Endothelial cell of umbilical vein (primary cell): Measurements from ENCODE around the gene PAX5. TPM values are rescaled to one million over a fixed set of nuclear protein-coding genes. Genes with fewer than 3 reads are reported as not detected.

Source experiments
- BruUV-seq: library from RNA; stranded (reverse); fragments of 400-500 nt; replicated peaks from 2 replicates; lab custom pipeline; 2021; lab: Mats Ljungman, UMichigan
- CTCF ChIA-PET: fragments of 300-600, 350-600 bp; sonication (Branson Sonifier 250); formaldehyde crosslinking; loops from one replicate; lab custom pipeline; 2021; ENCODE audit warnings: antibody characterized with exemption, inconsistent platforms; lab: Charles Lee
- POLR2A ChIA-PET: fragments of 300-600, 350-600 bp; sonication (Branson Sonifier 250); formaldehyde crosslinking; loops from one replicate; lab custom pipeline; 2021; ENCODE audit warnings: antibody characterized with exemption, inconsistent platforms; lab: Charles Lee
- DNase-seq: peaks from one replicate; pipeline ENCODE4 v3.0.0-alpha.2; 2011; ENCODE audit warnings: low read depth, low spot score
- FAIRE-seq: peaks from 2 replicates; lab custom pipeline; 2011; peaks lifted over from hg19 to GRCh38; lab: Jason Lieb, UNC
- H2AFZ ChIP-seq: 2 replicates; pipeline ENCODE4 v1.6.0; 2012; ENCODE audit warnings: low read depth, low read length, control low read depth, inconsistent platforms
- H3K27ac ChIP-seq: 2 replicates; pipeline ENCODE4 v1.5.1; 2011; ENCODE audit warnings: low read depth, mild to moderate bottlenecking, control low read depth, low read length, moderate library complexity; ENCODE audit not compliant: insufficient read depth
- H3K27me3 ChIP-seq, 2 experiments: 2 replicates each; pipeline versions ENCODE4 v1.6.0 to v1.6.1; 2011; ENCODE audit warnings: low read length in 2 of 2, mixed read lengths in 1 of 2; ENCODE audit not compliant: control insufficient read depth in 2 of 2, insufficient read depth in 2 of 2
- H3K36me3 ChIP-seq, 2 experiments: 2 replicates in 1 of 2; 3 replicates in 1 of 2; pipeline ENCODE4 v1.5.1; 2011; ENCODE audit warnings: low read length in 2 of 2, mild to moderate bottlenecking in 1 of 2, moderate library complexity in 1 of 2; ENCODE audit not compliant: control insufficient read depth in 2 of 2, insufficient read depth in 2 of 2; ENCODE audit errors: extremely low read depth in 1 of 2
- H3K4me1 ChIP-seq: 3 replicates; pipeline ENCODE4 v1.5.1; 2011; ENCODE audit warnings: mild to moderate bottlenecking, low read length; ENCODE audit not compliant: control insufficient read depth, insufficient read depth; ENCODE audit errors: extremely low read depth
- H3K4me2 ChIP-seq: 2 replicates; pipeline ENCODE4 v1.6.1; 2011; ENCODE audit warnings: low read length, control low read depth, mixed read lengths; ENCODE audit not compliant: insufficient read depth
- H3K4me3 ChIP-seq, 3 experiments: fragments of 200-600 bp in 1 of 3; sonication (generic), shearing (Covaris generic) in 1 of 3; replicated peaks in 1 of 3; 2 replicates each; pipeline ENCODE4 v1.5.1; 2011 to 2016; ENCODE audit warnings: control low read depth in 3 of 3, low read length in 3 of 3, mild to moderate bottlenecking in 2 of 3, inconsistent platforms in 1 of 3, low read depth in 1 of 3, moderate library complexity in 1 of 3; ENCODE audit not compliant: insufficient read depth in 1 of 3
- H3K79me2 ChIP-seq: 2 replicates; pipeline ENCODE4 v1.6.0; 2012; ENCODE audit warnings: low read length, inconsistent platforms; ENCODE audit not compliant: control insufficient read depth, insufficient read depth
- H3K9ac ChIP-seq: replicated peaks from 2 replicates; pipeline ENCODE3; 2011; ENCODE audit warnings: low read length, control low read depth; ENCODE audit not compliant: insufficient read depth; ENCODE audit errors: extremely low read depth
- H3K9me1 ChIP-seq: replicated peaks from 3 replicates; pipeline ENCODE4 v1.6.0; 2011; ENCODE audit warnings: mild to moderate bottlenecking, low read length; ENCODE audit not compliant: control insufficient read depth, insufficient read depth; ENCODE audit errors: extremely low read depth
- H3K9me3 ChIP-seq: replicated peaks from 2 replicates; pipeline ENCODE4 v1.5.1; 2012; ENCODE audit warnings: low read length, inconsistent platforms; ENCODE audit not compliant: control insufficient read depth, insufficient read depth
- H4K20me1 ChIP-seq: replicated peaks from 2 replicates; pipeline ENCODE3; 2011; ENCODE audit warnings: mild to moderate bottlenecking, low read length; ENCODE audit not compliant: control insufficient read depth, insufficient read depth; ENCODE audit errors: extremely low read depth
- EZH2 ChIP-seq: IDR thresholded peaks from 2 replicates; pipeline ENCODE4 v1.6.1; 2012; ENCODE audit warnings: borderline replicate concordance, low read depth, mild to moderate bottlenecking, moderate library complexity, low read length, inconsistent platforms; ENCODE audit not compliant: severe bottlenecking
- FOS ChIP-seq: IDR thresholded peaks from 2 replicates; pipeline ENCODE4 v1.6.1; 2011; ENCODE audit warnings: mild to moderate bottlenecking, low read length, moderate library complexity, borderline replicate concordance; ENCODE audit not compliant: insufficient read depth
- GATA2 ChIP-seq: IDR thresholded peaks from 2 replicates; pipeline ENCODE4 v1.7.0; 2011; ENCODE audit warnings: low read depth, mild to moderate bottlenecking, moderate library complexity, mixed read lengths, low read length; ENCODE audit not compliant: insufficient read length, insufficient read depth
- MYC ChIP-seq: IDR thresholded peaks from one replicate; pipeline ENCODE4 v1.6.1; 2011; ENCODE audit warnings: mild to moderate bottlenecking, low read depth, low read length
- POLR2A ChIP-seq: IDR thresholded peaks from 2 replicates; pipeline ENCODE4 v1.6.1; 2012; ENCODE audit warnings: low read depth, mild to moderate bottlenecking, control low read depth, low read length
- POLR2AphosphoS5 ChIP-seq: IDR thresholded peaks from 2 replicates; pipeline ENCODE4 v1.6.1; 2012; ENCODE audit warnings: low read depth, mild to moderate bottlenecking, control low read depth, low read length, moderate library complexity; ENCODE audit not compliant: insufficient read depth
- dilution Hi-C: fragments of 300-500 bp; cut with MboI; formaldehyde crosslinking; loops from one replicate; pipeline ENCODE4 v1.15.0; 2019; ENCODE audit warnings: low sequenced_read_pairs; ENCODE audit not compliant: extremely low pct_ligation_motif_present
- intact Hi-C: fragments of 100-400 bp; cut with micrococcal nuclease; formaldehyde crosslinking; loops from one replicate; pipeline ENCODE4 v1.10.0; 2022
- polyA plus RNA-seq, 4 experiments: library from polyadenylated mRNA; depleted of rRNA in 3 of 4; stranded (reverse) in 3 of 4; unstranded in 1 of 4; fragments of >200 nt; gene quantifications; 2 replicates each; pipeline versions ENCODE4 v1.2.1 to v1.2.3, GENCODE V29; 2011 to 2012; ENCODE audit warnings: missing spikeins in 1 of 4
- total RNA-seq: library from RNA; stranded (reverse); gene quantifications from 2 replicates; pipeline ENCODE4 v1.2.3, GENCODE V29; 2021
- TF ChIP-seq, protein P1 (sequence below), 2 donors: IDR thresholded peaks; 1 replicate in 1 of 2; 2 replicates in 1 of 2; pipeline ENCODE4 v1.5.1; 2011; ENCODE audit warnings: low read length in 2 of 2, mild to moderate bottlenecking in 2 of 2, moderate library complexity in 2 of 2, control low read depth in 1 of 2, inconsistent platforms in 1 of 2, low read depth in 1 of 2; ENCODE audit not compliant: insufficient read depth in 1 of 2; ENCODE audit errors: extremely low read depth in 1 of 2
- TF ChIP-seq, protein P2 (sequence below): IDR thresholded peaks from 2 replicates; pipeline ENCODE4 v1.6.1; 2011; ENCODE audit not compliant: insufficient read depth, insufficient read length

PAX5 gene
- total and polyA plus RNA-seq, 2 donors (not counting 3 experiments of a cell fraction or from before 2014, with no cell fraction given), result not detected

DNA sequence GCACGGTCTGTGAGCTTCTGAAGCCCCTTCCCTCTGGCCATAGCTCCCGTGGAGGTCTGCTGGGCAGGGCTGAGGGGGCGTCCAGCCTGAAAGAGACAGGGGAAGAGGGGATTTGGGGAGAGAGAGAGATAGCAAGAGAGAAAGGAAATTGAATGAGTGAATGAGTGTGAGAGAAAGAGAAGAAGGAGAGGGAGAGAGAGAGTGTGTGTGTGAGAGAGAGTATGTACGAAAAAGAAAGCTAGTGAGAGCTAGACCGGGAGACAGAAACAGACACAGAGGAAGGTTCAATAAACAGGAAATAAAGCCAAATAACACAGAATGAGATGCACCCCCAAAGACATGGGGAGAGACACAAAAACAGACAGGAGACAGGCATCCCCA lies 37.4 kb downstream of the PAX5 start:
- peaks cover 15 to 24% of the 10 kb centered on the region in 2 experiments for H3K27me3 ChIP-seq
- H3K27ac ChIP-seq, result no peak overlapping the region
- no peaks in the 10 kb centered on the region for H3K36me3 ChIP-seq
- no peaks in the 10 kb centered on the region for H3K9me3 ChIP-seq
- H3K9me1 ChIP-seq, result no peaks in the 10 kb centered on the region
- no peaks in the 10 kb centered on the region for H4K20me1 ChIP-seq
- H3K79me2 ChIP-seq, result no peaks in the 10 kb centered on the region
- H3K4me2 ChIP-seq, result no peak overlapping the region
- intact Hi-C loops (loop anchor here (1.0 to 5.0 kb wide), 4 partner anchors 196 to 368 kb away; no protein-coding TSS in a partner anchor), dilution Hi-C loops (no loop called here)
- CTCF ChIA-PET, result interaction anchor here (0.5 to 5.0 kb wide), 13 partner anchors 10 to 485 kb away, joined by 3 to 61 read pairs (median 8); partner anchors contain the start of gene ZCCHC7
- no TSS peak for BruUV-seq
- H2AFZ ChIP-seq, result no peak overlapping the region
- POLR2A ChIA-PET, result no interaction called here
- no peak for FAIRE-seq
- TF ChIP-seq POLR2A (no peak), FOS (no peak), MYC (no peak), POLR2AphosphoS5 (no peak), EZH2 (no peak), GATA2 (no peak)
- TF ChIP-seq, protein P1, sequence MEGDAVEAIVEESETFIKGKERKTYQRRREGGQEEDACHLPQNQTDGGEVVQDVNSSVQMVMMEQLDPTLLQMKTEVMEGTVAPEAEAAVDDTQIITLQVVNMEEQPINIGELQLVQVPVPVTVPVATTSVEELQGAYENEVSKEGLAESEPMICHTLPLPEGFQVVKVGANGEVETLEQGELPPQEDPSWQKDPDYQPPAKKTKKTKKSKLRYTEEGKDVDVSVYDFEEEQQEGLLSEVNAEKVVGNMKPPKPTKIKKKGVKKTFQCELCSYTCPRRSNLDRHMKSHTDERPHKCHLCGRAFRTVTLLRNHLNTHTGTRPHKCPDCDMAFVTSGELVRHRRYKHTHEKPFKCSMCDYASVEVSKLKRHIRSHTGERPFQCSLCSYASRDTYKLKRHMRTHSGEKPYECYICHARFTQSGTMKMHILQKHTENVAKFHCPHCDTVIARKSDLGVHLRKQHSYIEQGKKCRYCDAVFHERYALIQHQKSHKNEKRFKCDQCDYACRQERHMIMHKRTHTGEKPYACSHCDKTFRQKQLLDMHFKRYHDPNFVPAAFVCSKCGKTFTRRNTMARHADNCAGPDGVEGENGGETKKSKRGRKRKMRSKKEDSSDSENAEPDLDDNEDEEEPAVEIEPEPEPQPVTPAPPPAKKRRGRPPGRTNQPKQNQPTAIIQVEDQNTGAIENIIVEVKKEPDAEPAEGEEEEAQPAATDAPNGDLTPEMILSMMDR (IDR thresholded peaks at IDR 0.05; ENCODE audit: extremely low read depth in 1 of 2, insufficient read depth in 1 of 2, low read depth in 1 of 2, low read length in 2 of 2), result no peak
- TF ChIP-seq, protein P2, sequence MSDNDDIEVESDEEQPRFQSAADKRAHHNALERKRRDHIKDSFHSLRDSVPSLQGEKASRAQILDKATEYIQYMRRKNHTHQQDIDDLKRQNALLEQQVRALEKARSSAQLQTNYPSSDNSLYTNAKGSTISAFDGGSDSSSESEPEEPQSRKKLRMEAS, result no peak
- no peak overlapping the region for H3K4me3 ChIP-seq
- H3K9ac ChIP-seq, result no peak overlapping the region
- H3K4me1 ChIP-seq, result no peaks in the 10 kb centered on the region
- DNase-seq, result no peak
